SK-MEL-5 (cell line): ENCODE measurements around the gene LY86. TPM values are rescaled to one million over a fixed set of nuclear protein-coding genes. Genes with fewer than 3 reads are reported as not detected.

Experiments used
- DNase-seq: peaks from one replicate; pipeline ENCODE4 v3.0.0-alpha.2; 2016; ENCODE audit warnings: low read depth, low spot score
- in situ Hi-C: cut with HindIII; loops from 2 replicates; pipeline ENCODE4 v1.10.0; 2016; ENCODE audit warnings: low sequenced_read_pairs, high pct_unique_total_duplicates, low pct_unique_long_range_greater_than_20kb
- total RNA-seq: library from RNA; depleted of rRNA; stranded (reverse); fragments of >200 nt; shearing (Covaris generic); gene quantifications from 2 replicates; pipeline ENCODE4 v1.2.3, GENCODE V29; 2014

The LY86 gene
- total RNA-seq, 1 experiment from 2014 or later, result not detected

GRCh38 chr6:6681075-6681849, 92.7 kb downstream of the LY86 start:
- in situ Hi-C loops, result no loop called here

GRCh38 chr6:6682225-6682624, 93.7 kb downstream of the LY86 start:
- in situ Hi-C loops, result no loop called here
- DNase-seq, result no peak

More at GRCh38 chr6:6681075-6681849, 92.7 kb downstream of the LY86 start:
- DNase-seq, result no peak

- in situ Hi-C loops, result no loop called here
These were observed 95.7 kb downstream of the LY86 start for GRCh38 chr6:6683969-6684833.

GRCh38 chr6:6685249-6686040, 96.9 kb downstream of the LY86 start:
- DNase-seq, result no peak
- in situ Hi-C loops, result no loop called here

More at GRCh38 chr6:6683969-6684833, 95.7 kb downstream of the LY86 start:
- no peak for DNase-seq

- in situ Hi-C loops, result no loop called here
- no peak for DNase-seq
These were observed 97.7 kb downstream of the LY86 start for GRCh38 chr6:6686176-6686575.

GRCh38 chr6:6686748-6687601, 98.5 kb downstream of the LY86 start:
- DNase-seq, result peak; percentile 89
- in situ Hi-C loops, result no loop called here

GRCh38 chr6:6688283-6688682, 99.8 kb downstream of the LY86 start:
- no peak for DNase-seq
- in situ Hi-C loops, result no loop called here

GRCh38 chr6:6688951-6689350, 100.4 kb downstream of the LY86 start:
- in situ Hi-C loops, result no loop called here

GRCh38 chr6:6689400-6690143, 101.1 kb downstream of the LY86 start:
- DNase-seq, result no peak
- in situ Hi-C loops, result no loop called here

More at GRCh38 chr6:6688951-6689350, 100.4 kb downstream of the LY86 start:
- no peak for DNase-seq

GRCh38 chr6:6690144-6690483, 101.6 kb downstream of the LY86 start:
- in situ Hi-C loops, result no loop called here
- DNase-seq, result no peak

GRCh38 chr6:6694368-6694780, 105.9 kb downstream of the LY86 start:
- in situ Hi-C loops, result no loop called here
- DNase-seq, result peak; percentile 53

- no peak for DNase-seq
- in situ Hi-C loops, result no loop called here
These were observed 106.5 kb downstream of the LY86 start for GRCh38 chr6:6694825-6695624.

GRCh38 chr6:6695625-6696276, 107.2 kb downstream of the LY86 start:
- no peak for DNase-seq
- in situ Hi-C loops, result no loop called here

GRCh38 chr6:6696867-6697531, 108.5 kb downstream of the LY86 start:
- in situ Hi-C loops, result no loop called here
- peak; percentile 82 for DNase-seq

GRCh38 chr6:6697620-6698019, 109.1 kb downstream of the LY86 start:
- no peak for DNase-seq
- in situ Hi-C loops, result no loop called here
